ENCODE results near the gene SUCLG2. TPM values are rescaled to one million over a fixed set of nuclear protein-coding genes. Genes with fewer than 3 reads are reported as not detected.

The SUCLG2 gene
- polyA plus RNA-seq, 1 donor (not counting 4 experiments of a cell fraction or from before 2014, with no cell fraction given): 26.7 TPM

- no peaks in the 10 kb centered on the region for H3K9me1 ChIP-seq (ENCODE audit: control insufficient read depth, extremely low read depth, insufficient read depth, low read length)
- DNase-seq (ENCODE audit: low read depth, low spot score): no peak
- H3K27ac ChIP-seq (ENCODE audit: control insufficient read depth, insufficient read depth, low read length): no peak overlapping the region
- H3K9me3 ChIP-seq (ENCODE audit: control insufficient read depth, low read depth, low read length): no peaks in the 10 kb centered on the region
- H3K79me2 ChIP-seq (ENCODE audit: control insufficient read depth, insufficient read depth, low read length): no peaks in the 10 kb centered on the region
- FAIRE-seq: no peak
- no peaks in the 10 kb centered on the region for H3K36me3 ChIP-seq (ENCODE audit: control insufficient read depth in 2 of 2, extremely low read depth in 1 of 2, insufficient read depth in 2 of 2, low read length in 2 of 2)
- dilution Hi-C loops (cut with MboI; ENCODE audit: extremely low pct_ligation_motif_present, low sequenced_read_pairs): no loop called here
- no peaks in the 10 kb centered on the region for H4K20me1 ChIP-seq (ENCODE audit: control insufficient read depth, extremely low read depth, insufficient read depth, low read length)
- TF ChIP-seq, protein P1, sequence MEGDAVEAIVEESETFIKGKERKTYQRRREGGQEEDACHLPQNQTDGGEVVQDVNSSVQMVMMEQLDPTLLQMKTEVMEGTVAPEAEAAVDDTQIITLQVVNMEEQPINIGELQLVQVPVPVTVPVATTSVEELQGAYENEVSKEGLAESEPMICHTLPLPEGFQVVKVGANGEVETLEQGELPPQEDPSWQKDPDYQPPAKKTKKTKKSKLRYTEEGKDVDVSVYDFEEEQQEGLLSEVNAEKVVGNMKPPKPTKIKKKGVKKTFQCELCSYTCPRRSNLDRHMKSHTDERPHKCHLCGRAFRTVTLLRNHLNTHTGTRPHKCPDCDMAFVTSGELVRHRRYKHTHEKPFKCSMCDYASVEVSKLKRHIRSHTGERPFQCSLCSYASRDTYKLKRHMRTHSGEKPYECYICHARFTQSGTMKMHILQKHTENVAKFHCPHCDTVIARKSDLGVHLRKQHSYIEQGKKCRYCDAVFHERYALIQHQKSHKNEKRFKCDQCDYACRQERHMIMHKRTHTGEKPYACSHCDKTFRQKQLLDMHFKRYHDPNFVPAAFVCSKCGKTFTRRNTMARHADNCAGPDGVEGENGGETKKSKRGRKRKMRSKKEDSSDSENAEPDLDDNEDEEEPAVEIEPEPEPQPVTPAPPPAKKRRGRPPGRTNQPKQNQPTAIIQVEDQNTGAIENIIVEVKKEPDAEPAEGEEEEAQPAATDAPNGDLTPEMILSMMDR (optimal IDR thresholded peaks at IDR 0.05 in 1 of 3, IDR thresholded peaks at IDR 0.05 in 1 of 3, conservative IDR thresholded peaks at IDR 0.05 in 1 of 3; ENCODE audit: extremely low read depth in 1 of 3, insufficient read depth in 2 of 3, low read length in 3 of 3): no peak
- no peak for TF ChIP-seq EZH2 (IDR thresholded peaks at IDR 0.05; ENCODE audit: low read length)
- no peaks in the 10 kb centered on the region for H3K4me1 ChIP-seq (ENCODE audit: control insufficient read depth, extremely low read depth, insufficient read depth, low read length)
- H3K9ac ChIP-seq (ENCODE audit: control insufficient read depth, extremely low read depth, insufficient read depth, low read length): no peak overlapping the region
- no peak overlapping the region for H3K4me3 ChIP-seq (ENCODE audit: control insufficient read depth in 2 of 3, extremely low read depth in 1 of 3, insufficient read depth in 2 of 3, low read depth in 1 of 3, low read length in 3 of 3)
- no peak overlapping the region for H2AFZ ChIP-seq (ENCODE audit: control insufficient read depth, low read length)
- no peak overlapping the region for H3K4me2 ChIP-seq (ENCODE audit: control insufficient read depth, extremely low read depth, insufficient read depth, low read depth, low read length)
- no peaks in the 10 kb centered on the region for H3K27me3 ChIP-seq (ENCODE audit: control insufficient read depth, extremely low read depth, insufficient read depth, low read length)
Measured at GRCh38 chr3:67662733-67663132, 8.3 kb upstream of the SUCLG2 start.

GRCh38 chr3:67661089-67661488 is 6.7 kb upstream of the SUCLG2 start:
- DNase-seq (ENCODE audit: low read depth, low spot score): no peak
- no peaks in the 10 kb centered on the region for H3K36me3 ChIP-seq (ENCODE audit: control insufficient read depth in 2 of 2, extremely low read depth in 1 of 2, insufficient read depth in 2 of 2, low read length in 2 of 2)
- no peak overlapping the region for H3K4me2 ChIP-seq (ENCODE audit: control insufficient read depth, extremely low read depth, insufficient read depth, low read depth, low read length)
- FAIRE-seq: no peak
- dilution Hi-C loops (cut with MboI; ENCODE audit: extremely low pct_ligation_motif_present, low sequenced_read_pairs): no loop called here
- H3K79me2 ChIP-seq (ENCODE audit: control insufficient read depth, insufficient read depth, low read length): no peaks in the 10 kb centered on the region
- H3K9ac ChIP-seq (ENCODE audit: control insufficient read depth, extremely low read depth, insufficient read depth, low read length): no peak overlapping the region
- no peaks in the 10 kb centered on the region for H3K9me3 ChIP-seq (ENCODE audit: control insufficient read depth, low read depth, low read length)
- H3K4me3 ChIP-seq (ENCODE audit: control insufficient read depth in 2 of 3, extremely low read depth in 1 of 3, insufficient read depth in 2 of 3, low read depth in 1 of 3, low read length in 3 of 3): no peak overlapping the region
- H3K27ac ChIP-seq (ENCODE audit: control insufficient read depth, insufficient read depth, low read length): no peak overlapping the region
- no peaks in the 10 kb centered on the region for H3K4me1 ChIP-seq (ENCODE audit: control insufficient read depth, extremely low read depth, insufficient read depth, low read length)
- H3K9me1 ChIP-seq (ENCODE audit: control insufficient read depth, extremely low read depth, insufficient read depth, low read length): no peaks in the 10 kb centered on the region
- TF ChIP-seq, protein P1 (optimal IDR thresholded peaks at IDR 0.05 in 1 of 3, IDR thresholded peaks at IDR 0.05 in 1 of 3, conservative IDR thresholded peaks at IDR 0.05 in 1 of 3; ENCODE audit: extremely low read depth in 1 of 3, insufficient read depth in 2 of 3, low read length in 3 of 3): no peak
- no peak for TF ChIP-seq EZH2 (IDR thresholded peaks at IDR 0.05; ENCODE audit: low read length)
- no peaks in the 10 kb centered on the region for H3K27me3 ChIP-seq (ENCODE audit: control insufficient read depth, extremely low read depth, insufficient read depth, low read length)
- H4K20me1 ChIP-seq (ENCODE audit: control insufficient read depth, extremely low read depth, insufficient read depth, low read length): no peaks in the 10 kb centered on the region
- no peak overlapping the region for H2AFZ ChIP-seq (ENCODE audit: control insufficient read depth, low read length)
